Kidney (tissue), 14 donors: ENCODE measurements around the gene ANKRD9. TPM values are rescaled to one million over a fixed set of nuclear protein-coding genes. Genes with fewer than 3 reads are reported as not detected.

Experiments
- DNase-seq, 5 donors: peaks; one replicate each; pipeline ENCODE4 v3.0.0-alpha.2; 2013 to 2020
- FAIRE-seq: peaks from 2 replicates; lab custom pipeline; 2012; peaks lifted over from hg19 to GRCh38; lab: Jason Lieb, UNC
- H3K27ac ChIP-seq, 2 donors: one replicate each; pipeline ENCODE4 v1.7.0; 2013; ENCODE audit warnings: low read depth in 2 of 2, low read length in 2 of 2, inconsistent platforms in 1 of 2
- H3K27me3 ChIP-seq: one replicate; pipeline ENCODE4 v1.7.1; 2013; ENCODE audit warnings: low read length, inconsistent platforms; ENCODE audit not compliant: control insufficient read depth, insufficient read depth
- H3K36me3 ChIP-seq, 3 donors: one replicate each; pipeline versions ENCODE4 v1.7.0 to v1.7.1; 2013; ENCODE audit warnings: low read length in 3 of 3, control low read depth in 1 of 3, inconsistent platforms in 1 of 3; ENCODE audit not compliant: insufficient read depth in 3 of 3, control insufficient read depth in 2 of 3
- H3K4me1 ChIP-seq, 3 donors: one replicate each; pipeline versions ENCODE4 v1.7.0 to v1.7.1; 2013; ENCODE audit warnings: low read length in 3 of 3, inconsistent platforms in 1 of 3, low read depth in 1 of 3; ENCODE audit not compliant: control insufficient read depth in 2 of 3, insufficient read depth in 2 of 3
- H3K4me3 ChIP-seq, 3 donors: one replicate each; pipeline versions ENCODE4 v1.7.0 to v1.8.1; 2013; ENCODE audit warnings: low read length in 3 of 3, control low read depth in 1 of 3, inconsistent platforms in 1 of 3
- H3K9ac ChIP-seq, 3 donors: one replicate each; pipeline versions ENCODE4 v1.7.0 to v1.7.1; 2013; ENCODE audit warnings: low read length in 3 of 3, control low read depth in 1 of 3, inconsistent platforms in 1 of 3
- H3K9me3 ChIP-seq, 3 donors: one replicate each; pipeline versions ENCODE4 v1.7.0 to v1.7.1; 2013; ENCODE audit warnings: low read length in 3 of 3, control low read depth in 1 of 3, inconsistent platforms in 1 of 3; ENCODE audit not compliant: control insufficient read depth in 2 of 3, insufficient read depth in 1 of 3
- CTCF ChIP-seq: IDR thresholded peaks from 3 replicates; pipeline ENCODE4 v1.5.1; 2012; ENCODE audit warnings: mild to moderate bottlenecking, moderate library complexity, borderline replicate concordance; ENCODE audit not compliant: insufficient read depth; ENCODE audit errors: extremely low read depth
- intact Hi-C: fragments of 100-400 bp; cut with DNase I; formaldehyde crosslinking; loops from one replicate; pipeline ENCODE4 v1.11.1; 2022
- polyA plus RNA-seq: library from polyadenylated mRNA; stranded (reverse); fragments of 350-450 nt; fragmentation: Illumina TruSeq; extraction: RNeasy Lipid Tissue Mini Kit (QIAGEN cat#74804); gene quantifications from one replicate; pipeline ENCODE4 v1.2.3, GENCODE V29; 2014; ENCODE audit warnings: low read depth, low replicate concordance; ENCODE audit not compliant: insufficient read depth
- total RNA-seq: library from RNA; stranded (reverse); fragmentation: NEBNext Ultra II Directional; extraction: Animal tissue kit (Norgen Biotek cat#: 25700); gene quantifications from one replicate; pipeline ENCODE4 v1.2.1, GENCODE V29; 2021
- donor health status: control.
- donor health status: control.
- donor health status: control.
- donor health status: control.
- donor health status: control.
- donor health status: DM: yes; HTN: yes; CAD: no.
- donor health status: Normal renal cell carcinoma (clear cell type).

Gene ANKRD9
- total and polyA plus RNA-seq, 2 donors from 2014 or later: 18.7 to 26.0 TPM

- intact Hi-C loops: no loop called here
- H3K4me3 ChIP-seq: no peak overlapping the region
- no peak for TF ChIP-seq CTCF
- no peak overlapping the region for H3K27ac ChIP-seq
- H3K36me3 ChIP-seq: no peaks in the 10 kb centered on the region
- DNase-seq (no peak), FAIRE-seq (no peak)
- no peaks in the 10 kb centered on the region for H3K9me3 ChIP-seq
- H3K27me3 ChIP-seq: no peaks in the 10 kb centered on the region
- H3K4me1 ChIP-seq: peaks cover 0 to 4% (median 0%) of the 10 kb centered on the region in 3 donors
- H3K9ac ChIP-seq: no peak overlapping the region
Measured at GRCh38 chr14:102481791-102482238, 27.8 kb downstream of the ANKRD9 start.

GRCh38 chr14:102481371-102481770 is 28.2 kb downstream of the ANKRD9 start:
- no peak overlapping the region for H3K9ac ChIP-seq

GRCh38 chr14:102479777-102480176 is 29.8 kb downstream of the ANKRD9 start:
- Histone ChIP-seq H3K9ac (no peak overlapping the region), H3K27ac (peak overlapping the region in 1 of 2 donors; percentile 9), H3K4me3 (no peak overlapping the region), H3K4me1 (peaks cover 0 to 4% (median 0%) of the 10 kb centered on the region in 3 donors), H3K9me3 (no peaks in the 10 kb centered on the region), H3K36me3 (peaks cover 0 to 3% (median 0%) of the 10 kb centered on the region in 3 donors), H3K27me3 (no peaks in the 10 kb centered on the region)
- intact Hi-C loops: no loop called here
- FAIRE-seq (no peak), DNase-seq (peak in 1 of 5 donors; percentile 84)
- TF ChIP-seq CTCF: no peak

More at GRCh38 chr14:102481371-102481770, 28.2 kb downstream of the ANKRD9 start:
- H3K4me3 ChIP-seq: no peak overlapping the region
- H3K27ac ChIP-seq: no peak overlapping the region
- intact Hi-C loops: no loop called here
- no peaks in the 10 kb centered on the region for H3K36me3 ChIP-seq
- H3K9me3 ChIP-seq: no peaks in the 10 kb centered on the region
- H3K4me1 ChIP-seq: peaks cover 0 to 4% (median 0%) of the 10 kb centered on the region in 3 donors
- DNase-seq (no peak), FAIRE-seq (no peak)
- no peaks in the 10 kb centered on the region for H3K27me3 ChIP-seq
- TF ChIP-seq CTCF: no peak

- H3K4me3 ChIP-seq: no peak overlapping the region
- TF ChIP-seq CTCF: no peak
- no peaks in the 10 kb centered on the region for H3K27me3 ChIP-seq
- H3K4me1 ChIP-seq: peaks cover 0 to 4% (median 0%) of the 10 kb centered on the region in 3 donors
- intact Hi-C loops: no loop called here
- H3K36me3 ChIP-seq: peaks cover 0 to 3% (median 0%) of the 10 kb centered on the region in 3 donors
- FAIRE-seq (no peak), DNase-seq (no peak)
- H3K9me3 ChIP-seq: no peaks in the 10 kb centered on the region
- H3K9ac ChIP-seq: no peak overlapping the region
- H3K27ac ChIP-seq: no peak overlapping the region
Measured at GRCh38 chr14:102479107-102479506, 30.5 kb downstream of the ANKRD9 start.
